Osteocyte (in vitro differentiated cells): ENCODE measurements around the gene DNAH11. TPM values are rescaled to one million over a fixed set of nuclear protein-coding genes. Genes with fewer than 3 reads are reported as not detected.

Experiments
- DNase-seq: peaks from one replicate; pipeline ENCODE4 v3.0.0; 2021; ENCODE audit warnings: mixed read lengths; ENCODE audit not compliant: unreplicated experiment; ENCODE audit errors: extremely low spot score
- H3K27ac Mint-ChIP-seq: one replicate; pipeline ENCODE4 v1.8.0; 2021; ENCODE audit warnings: mild to moderate bottlenecking, mixed read lengths; ENCODE audit not compliant: unreplicated experiment
- H3K27me3 Mint-ChIP-seq: one replicate; pipeline ENCODE4 v1.8.0; 2021; ENCODE audit warnings: mixed read lengths; ENCODE audit not compliant: unreplicated experiment
- H3K36me3 Mint-ChIP-seq: one replicate; pipeline ENCODE4 v1.8.0; 2021; ENCODE audit warnings: mixed read lengths; ENCODE audit not compliant: unreplicated experiment
- H3K4me1 Mint-ChIP-seq: one replicate; pipeline ENCODE4 v1.8.0; 2021; ENCODE audit warnings: mixed read lengths; ENCODE audit not compliant: unreplicated experiment
- H3K4me3 Mint-ChIP-seq: one replicate; pipeline ENCODE4 v1.8.0; 2021; ENCODE audit warnings: mild to moderate bottlenecking, moderate library complexity, mixed read lengths; ENCODE audit not compliant: unreplicated experiment
- H3K9me3 Mint-ChIP-seq: one replicate; pipeline ENCODE4 v1.8.0; 2021; ENCODE audit warnings: mixed read lengths; ENCODE audit not compliant: unreplicated experiment
- CTCF ChIP-seq: fragments of 200-600 bp; sonication (generic); IDR thresholded peaks from 2 replicates; pipeline ENCODE4 v1.5.0; 2021; ENCODE audit warnings: antibody characterized with exemption, mild to moderate bottlenecking, moderate library complexity
- total RNA-seq: library from RNA; stranded (reverse); gene quantifications from 2 replicates; pipeline ENCODE4 v1.2.1, GENCODE V29; 2021

The DNAH11 gene
- total RNA-seq, 1 donor from 2014 or later, result not detected

GRCh38 chr7:21572331-21573313 is 29.8 kb downstream of the DNAH11 start:
- H3K9me3 Mint-ChIP-seq, result no peaks in the 10 kb centered on the region
- no peaks in the 10 kb centered on the region for H3K4me1 Mint-ChIP-seq
- DNase-seq, result no peak
- H3K27ac Mint-ChIP-seq, result no peak overlapping the region
- H3K27me3 Mint-ChIP-seq, result peaks cover 13% of the 10 kb centered on the region
- no peaks in the 10 kb centered on the region for H3K36me3 Mint-ChIP-seq
- H3K4me3 Mint-ChIP-seq, result no peak overlapping the region
- TF ChIP-seq CTCF, result no peak

GRCh38 chr7:21579341-21580072 is 36.7 kb downstream of the DNAH11 start:
- H3K36me3 Mint-ChIP-seq, result no peaks in the 10 kb centered on the region
- no peak for TF ChIP-seq CTCF
- DNase-seq, result no peak
- H3K4me3 Mint-ChIP-seq, result no peak overlapping the region
- no peak overlapping the region for H3K27ac Mint-ChIP-seq
- H3K9me3 Mint-ChIP-seq, result no peaks in the 10 kb centered on the region
- H3K4me1 Mint-ChIP-seq, result no peaks in the 10 kb centered on the region
- no peaks in the 10 kb centered on the region for H3K27me3 Mint-ChIP-seq

- H3K9me3 Mint-ChIP-seq, result no peaks in the 10 kb centered on the region
- H3K27me3 Mint-ChIP-seq, result no peaks in the 10 kb centered on the region
- no peak overlapping the region for H3K27ac Mint-ChIP-seq
- no peak overlapping the region for H3K4me3 Mint-ChIP-seq
- no peaks in the 10 kb centered on the region for H3K4me1 Mint-ChIP-seq
- H3K36me3 Mint-ChIP-seq, result no peaks in the 10 kb centered on the region
- no peak for DNase-seq
- no peak for TF ChIP-seq CTCF
Observed at GRCh38 chr7:21580073-21580521, 37.3 kb downstream of the DNAH11 start.

DNA sequence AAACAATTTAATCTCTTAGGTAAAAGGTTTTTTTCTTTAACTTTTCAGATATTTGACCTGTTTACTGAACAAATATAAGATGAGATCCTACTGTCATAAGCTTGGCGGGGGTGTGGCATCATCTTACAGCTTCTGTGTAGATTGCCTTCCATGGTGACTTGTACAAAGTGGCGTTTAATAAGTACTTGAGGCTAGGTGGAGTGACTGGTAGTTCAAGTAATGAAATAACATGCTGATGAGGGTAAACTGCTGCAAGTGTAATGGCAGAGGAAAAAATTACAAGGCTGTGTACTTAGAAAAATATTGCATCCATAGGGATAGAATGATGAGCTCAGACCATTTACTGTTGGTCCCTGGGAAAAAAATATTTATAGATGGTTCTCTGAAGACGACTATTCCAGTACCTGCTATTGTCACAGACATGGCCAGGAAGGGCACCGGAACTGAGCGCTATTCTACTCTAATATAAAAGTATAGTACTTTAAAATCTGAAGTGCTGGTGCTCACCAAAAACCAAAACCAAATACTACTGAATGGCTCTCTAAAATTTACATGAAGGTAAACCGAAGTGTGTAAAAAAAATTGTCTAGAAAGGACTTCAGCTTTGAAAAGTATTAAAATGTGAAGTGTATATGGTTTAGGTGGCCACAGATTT is 42.4 kb downstream of the DNAH11 start:
- Mint-ChIP-seq H3K9me3 (no peaks in the 10 kb centered on the region), H3K36me3 (no peaks in the 10 kb centered on the region), H3K4me3 (no peak overlapping the region), H3K4me1 (no peaks in the 10 kb centered on the region), H3K27ac (no peak overlapping the region), H3K27me3 (peaks cover 3% of the 10 kb centered on the region)
- no peak for DNase-seq
- TF ChIP-seq CTCF, result no peak
